ENCODE results near the gene POU2F1. TPM values are rescaled to one million over a fixed set of nuclear protein-coding genes. Genes with fewer than 3 reads are reported as not detected.

Gene POU2F1
- polyA plus RNA-seq, 1 donor from 2014 or later = 10.9 TPM

DNA sequence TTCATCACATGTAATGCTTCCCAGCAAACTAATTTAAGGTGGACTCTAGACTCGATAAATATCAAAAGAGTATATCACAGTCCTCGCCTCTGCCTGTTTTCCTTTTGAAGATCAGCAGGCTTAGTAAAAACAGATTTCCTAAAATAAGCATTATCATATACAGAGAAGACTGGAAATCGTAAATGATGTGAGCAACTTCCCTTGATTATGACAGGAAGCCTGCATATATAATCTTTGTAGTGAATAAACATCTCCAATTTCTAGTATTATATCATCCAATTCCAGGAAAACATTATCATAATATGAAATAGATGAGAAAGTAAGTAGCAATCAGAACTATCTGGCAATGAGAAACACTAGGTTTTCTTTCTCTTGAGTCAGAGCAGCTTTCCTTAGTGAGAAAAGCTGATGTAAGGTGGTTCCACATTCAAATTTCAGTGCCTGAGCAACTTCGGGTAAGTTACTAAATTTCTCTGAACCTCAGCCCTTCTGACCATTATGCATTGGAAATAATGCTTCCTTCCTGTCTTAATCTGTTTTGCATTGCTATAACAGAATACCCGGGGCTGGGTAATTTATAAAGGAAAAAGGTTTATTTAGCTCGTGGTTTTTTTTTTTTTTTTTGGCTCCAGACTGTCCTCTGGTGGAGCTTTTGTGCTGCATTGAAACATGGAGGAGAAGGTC is 12.6 kb upstream of the POU2F1 start:
- no peaks in the 10 kb centered on the region for H4K20me1 ChIP-seq (ENCODE audit: insufficient read depth)

DNA sequence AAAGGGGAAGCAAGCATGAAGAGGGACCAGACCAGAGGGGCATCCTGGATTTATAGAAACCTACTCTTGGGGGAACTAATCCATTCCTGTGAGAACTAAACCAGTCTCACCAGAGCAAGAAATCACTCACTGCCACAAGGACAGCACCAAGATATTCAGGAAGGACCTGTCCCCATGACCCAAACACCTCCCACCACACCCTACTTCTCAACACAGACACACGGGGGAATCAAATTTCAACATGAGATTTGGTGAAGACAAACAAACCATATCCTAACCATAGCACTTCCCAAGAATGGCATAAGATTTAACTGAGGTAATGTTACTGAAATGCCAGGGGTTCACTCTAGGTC is 12.1 kb upstream of the POU2F1 start:
- H3K9me3 ChIP-seq (ENCODE audit: low read length) = no peaks in the 10 kb centered on the region
- H3K9ac ChIP-seq (ENCODE audit: low read length) = no peak overlapping the region
- H3F3A ChIP-seq (ENCODE audit: insufficient read depth, low read length, poor library complexity, severe bottlenecking) = no peaks in the 10 kb centered on the region
- no peaks in the 10 kb centered on the region for H3K79me2 ChIP-seq (replicated peaks; ENCODE audit: insufficient read depth, low read length)
- no peaks in the 10 kb centered on the region for H4K20me1 ChIP-seq (ENCODE audit: insufficient read depth)
- no peaks in the 10 kb centered on the region for H3K36me3 ChIP-seq (ENCODE audit: insufficient read depth, low read length)
- no peak overlapping the region for H2AFZ ChIP-seq (ENCODE audit: low read depth, low read length)
- no peak overlapping the region for H3K4me2 ChIP-seq (ENCODE audit: low read length)
- no peaks in the 10 kb centered on the region for H3K9me2 ChIP-seq (ENCODE audit: insufficient read depth, low read length)
- H3K4me3 ChIP-seq (ENCODE audit: low read length) = no peak overlapping the region
- no peak for TF ChIP-seq TAF1 (IDR thresholded peaks at IDR 0.05; ENCODE audit: low read depth)
- TF ChIP-seq, protein P1, sequence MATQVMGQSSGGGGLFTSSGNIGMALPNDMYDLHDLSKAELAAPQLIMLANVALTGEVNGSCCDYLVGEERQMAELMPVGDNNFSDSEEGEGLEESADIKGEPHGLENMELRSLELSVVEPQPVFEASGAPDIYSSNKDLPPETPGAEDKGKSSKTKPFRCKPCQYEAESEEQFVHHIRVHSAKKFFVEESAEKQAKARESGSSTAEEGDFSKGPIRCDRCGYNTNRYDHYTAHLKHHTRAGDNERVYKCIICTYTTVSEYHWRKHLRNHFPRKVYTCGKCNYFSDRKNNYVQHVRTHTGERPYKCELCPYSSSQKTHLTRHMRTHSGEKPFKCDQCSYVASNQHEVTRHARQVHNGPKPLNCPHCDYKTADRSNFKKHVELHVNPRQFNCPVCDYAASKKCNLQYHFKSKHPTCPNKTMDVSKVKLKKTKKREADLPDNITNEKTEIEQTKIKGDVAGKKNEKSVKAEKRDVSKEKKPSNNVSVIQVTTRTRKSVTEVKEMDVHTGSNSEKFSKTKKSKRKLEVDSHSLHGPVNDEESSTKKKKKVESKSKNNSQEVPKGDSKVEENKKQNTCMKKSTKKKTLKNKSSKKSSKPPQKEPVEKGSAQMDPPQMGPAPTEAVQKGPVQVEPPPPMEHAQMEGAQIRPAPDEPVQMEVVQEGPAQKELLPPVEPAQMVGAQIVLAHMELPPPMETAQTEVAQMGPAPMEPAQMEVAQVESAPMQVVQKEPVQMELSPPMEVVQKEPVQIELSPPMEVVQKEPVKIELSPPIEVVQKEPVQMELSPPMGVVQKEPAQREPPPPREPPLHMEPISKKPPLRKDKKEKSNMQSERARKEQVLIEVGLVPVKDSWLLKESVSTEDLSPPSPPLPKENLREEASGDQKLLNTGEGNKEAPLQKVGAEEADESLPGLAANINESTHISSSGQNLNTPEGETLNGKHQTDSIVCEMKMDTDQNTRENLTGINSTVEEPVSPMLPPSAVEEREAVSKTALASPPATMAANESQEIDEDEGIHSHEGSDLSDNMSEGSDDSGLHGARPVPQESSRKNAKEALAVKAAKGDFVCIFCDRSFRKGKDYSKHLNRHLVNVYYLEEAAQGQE (IDR thresholded peaks at IDR 0.05; ENCODE audit: borderline replicate concordance) = no peak
- no peak overlapping the region for H3K27ac ChIP-seq (ENCODE audit: low read length)
- H3K27me3 ChIP-seq (ENCODE audit: insufficient read depth, low read depth, low read length) = no peaks in the 10 kb centered on the region

More for the DNA sequence above, 12.6 kb upstream of the POU2F1 start:
- H2AFZ ChIP-seq (ENCODE audit: low read depth, low read length) = no peak overlapping the region
- TF ChIP-seq, protein P1 (IDR thresholded peaks at IDR 0.05; ENCODE audit: borderline replicate concordance) = no peak
- TF ChIP-seq EP300 (conservative IDR thresholded peaks at IDR 0.05; ENCODE audit: poor library complexity, severe bottlenecking) (no peak), POLR2AphosphoS5 (IDR thresholded peaks at IDR 0.05) (no peak)
- TF ChIP-seq, protein P2, sequence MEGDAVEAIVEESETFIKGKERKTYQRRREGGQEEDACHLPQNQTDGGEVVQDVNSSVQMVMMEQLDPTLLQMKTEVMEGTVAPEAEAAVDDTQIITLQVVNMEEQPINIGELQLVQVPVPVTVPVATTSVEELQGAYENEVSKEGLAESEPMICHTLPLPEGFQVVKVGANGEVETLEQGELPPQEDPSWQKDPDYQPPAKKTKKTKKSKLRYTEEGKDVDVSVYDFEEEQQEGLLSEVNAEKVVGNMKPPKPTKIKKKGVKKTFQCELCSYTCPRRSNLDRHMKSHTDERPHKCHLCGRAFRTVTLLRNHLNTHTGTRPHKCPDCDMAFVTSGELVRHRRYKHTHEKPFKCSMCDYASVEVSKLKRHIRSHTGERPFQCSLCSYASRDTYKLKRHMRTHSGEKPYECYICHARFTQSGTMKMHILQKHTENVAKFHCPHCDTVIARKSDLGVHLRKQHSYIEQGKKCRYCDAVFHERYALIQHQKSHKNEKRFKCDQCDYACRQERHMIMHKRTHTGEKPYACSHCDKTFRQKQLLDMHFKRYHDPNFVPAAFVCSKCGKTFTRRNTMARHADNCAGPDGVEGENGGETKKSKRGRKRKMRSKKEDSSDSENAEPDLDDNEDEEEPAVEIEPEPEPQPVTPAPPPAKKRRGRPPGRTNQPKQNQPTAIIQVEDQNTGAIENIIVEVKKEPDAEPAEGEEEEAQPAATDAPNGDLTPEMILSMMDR (IDR thresholded peaks at IDR 0.05; ENCODE audit: poor library complexity, severe bottlenecking) = peak; percentile 11
- H3K4me3 ChIP-seq (ENCODE audit: low read length) = no peak overlapping the region
- H3K9ac ChIP-seq (ENCODE audit: low read length) = no peak overlapping the region
- no peaks in the 10 kb centered on the region for H3K36me3 ChIP-seq (ENCODE audit: insufficient read depth, low read length)
- no peaks in the 10 kb centered on the region for H3K27me3 ChIP-seq (ENCODE audit: insufficient read depth, low read depth, low read length)
- no peak overlapping the region for H3K4me2 ChIP-seq (ENCODE audit: low read length)
- H3K79me2 ChIP-seq (replicated peaks; ENCODE audit: insufficient read depth, low read length) = no peaks in the 10 kb centered on the region
- H3K9me3 ChIP-seq (ENCODE audit: low read length) = no peaks in the 10 kb centered on the region
- no peaks in the 10 kb centered on the region for H3F3A ChIP-seq (ENCODE audit: insufficient read depth, low read length, poor library complexity, severe bottlenecking)
- H3K27ac ChIP-seq (ENCODE audit: low read length) = no peak overlapping the region
- no peaks in the 10 kb centered on the region for H3K9me2 ChIP-seq (ENCODE audit: insufficient read depth, low read length)
